ENCODE data around the gene ZPR1. TPM values are rescaled to one million over a fixed set of nuclear protein-coding genes. Genes with fewer than 3 reads are reported as not detected.

Gene ZPR1
- total RNA-seq, 5 donors from 2014 or later (not counting 1 experiment from before 2014, with no cell fraction given) = 57.8 to 113 (median 62.2) TPM

DNA sequence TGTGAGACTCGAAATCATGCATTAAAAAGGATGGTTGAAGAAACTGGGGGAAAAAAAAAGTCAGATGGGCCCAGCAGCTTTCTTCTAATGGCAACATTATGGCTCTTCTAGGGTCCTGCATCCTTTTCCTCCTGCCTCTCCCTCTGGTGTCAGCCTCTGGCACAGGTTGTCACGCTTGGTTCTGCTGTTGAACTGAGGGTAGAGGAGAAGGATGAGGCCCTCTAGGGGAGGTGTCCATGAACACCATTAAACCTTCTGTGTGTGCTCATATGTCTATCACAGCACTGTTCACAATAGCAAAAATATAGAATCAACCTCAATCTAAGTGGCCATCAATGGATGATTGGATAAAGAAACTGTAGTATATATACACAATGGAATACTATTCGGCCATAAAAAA is 51.1 kb downstream of the ZPR1 start:
- no peak overlapping the region for H3K4me3 ChIP-seq (ENCODE audit: control insufficient read depth in 1 of 2, extremely low read depth in 1 of 2, low read length in 1 of 2)
- Mint-ChIP-seq H3K4me1 (peaks cover 7 to 11% (median 8%) of the 10 kb centered on the region in 3 donors), H3K27ac (no peak overlapping the region), H3K36me3 (no peaks in the 10 kb centered on the region), H3K9me3 (no peaks in the 10 kb centered on the region), H3K4me3 (no peak overlapping the region), H3K27me3 (no peaks in the 10 kb centered on the region)
- no CpG with 5 or more reads among the region's 3 CpGs for WGBS (ENCODE audit: insufficient coverage)
- ChIA-PET CTCF (interaction anchor here in 1 of 2 donors (0.5 kb wide), 1 partner anchor 544 kb away, joined by 3 read pairs; no protein-coding TSS in a partner anchor), POLR2A (no interaction called here)
- no peaks in the 10 kb centered on the region for H3K36me3 ChIP-seq (ENCODE audit: control insufficient read depth in 2 of 2, extremely low read depth in 1 of 2, insufficient read depth in 1 of 2, low read length in 1 of 2)
- DNase-seq (no peak), ATAC-seq (replicated peaks in 1 of 4) (no peak)
- peaks cover 0 to 7% of the 10 kb centered on the region in 2 experiments for H3K4me1 ChIP-seq (ENCODE audit: control insufficient read depth in 1 of 2, extremely low read depth in 1 of 2, insufficient read depth in 2 of 2, low read length in 2 of 2)
- H3K27ac ChIP-seq (ENCODE audit: low read length) = no peak overlapping the region
- no peaks in the 10 kb centered on the region for H3K9me3 ChIP-seq
- peaks cover 0 to 13% of the 10 kb centered on the region in 2 experiments for H3K27me3 ChIP-seq (replicated peaks in 1 of 2; ENCODE audit: control insufficient read depth in 2 of 2, extremely low read depth in 1 of 2, insufficient read depth in 2 of 2, low read length in 1 of 2)

DNA sequence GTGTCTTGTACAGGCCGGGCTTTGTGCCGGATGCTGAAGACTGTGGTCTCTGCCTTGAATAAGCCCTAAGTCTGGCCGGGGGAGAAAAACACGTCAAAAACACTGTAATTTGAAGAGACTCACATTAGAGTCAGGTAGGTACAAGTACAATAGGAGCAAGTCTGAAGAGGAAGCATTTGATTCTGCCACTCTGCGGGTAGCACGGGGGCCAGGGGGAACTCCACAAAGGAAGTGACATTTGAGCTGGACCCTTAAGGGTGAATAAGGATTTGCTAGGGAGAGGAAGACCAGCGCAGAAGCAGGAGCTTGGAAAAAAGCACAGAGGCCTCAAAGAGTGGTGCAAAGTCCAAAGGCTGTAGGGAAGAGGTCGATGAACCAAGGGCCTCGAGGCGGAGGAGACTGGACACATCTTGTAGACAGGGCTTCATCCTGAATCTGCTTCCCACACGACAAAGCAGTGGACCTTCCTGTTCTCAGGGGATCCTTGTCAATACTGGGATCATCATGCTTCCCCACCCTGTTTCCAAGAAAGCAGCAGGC is 53.8 kb downstream of the ZPR1 start:
- H3K4me1 Mint-ChIP-seq = peaks cover 7 to 11% (median 8%) of the 10 kb centered on the region in 3 donors
- Histone ChIP-seq H3K27ac (ENCODE audit: low read length) (no peak overlapping the region), H3K4me1 (ENCODE audit: control insufficient read depth in 1 of 2, extremely low read depth in 1 of 2, insufficient read depth in 2 of 2, low read length in 2 of 2) (peaks cover 0 to 7% of the 10 kb centered on the region in 2 experiments), H3K9me3 (no peaks in the 10 kb centered on the region), H3K36me3 (ENCODE audit: control insufficient read depth in 2 of 2, extremely low read depth in 1 of 2, insufficient read depth in 1 of 2, low read length in 1 of 2) (no peaks in the 10 kb centered on the region), H3K4me3 (ENCODE audit: control insufficient read depth in 1 of 2, extremely low read depth in 1 of 2, low read length in 1 of 2) (no peak overlapping the region), H3K27me3 (replicated peaks in 1 of 2; ENCODE audit: control insufficient read depth in 2 of 2, extremely low read depth in 1 of 2, insufficient read depth in 2 of 2, low read length in 1 of 2) (peaks cover 0 to 19% of the 10 kb centered on the region in 2 experiments)
- CTCF ChIA-PET = interaction anchor here in 1 of 2 donors (1.4 kb wide), 1 partner anchor 102 kb away, joined by 3 read pairs; no protein-coding TSS in a partner anchor
- ATAC-seq (replicated peaks in 1 of 4) (no peak), DNase-seq (no peak)
- peaks cover 0 to 9% of the 10 kb centered on the region in 2 donors for H3K27me3 Mint-ChIP-seq
- H3K4me3 Mint-ChIP-seq = no peak overlapping the region
- no peak overlapping the region for H3K27ac Mint-ChIP-seq
- H3K9me3 Mint-ChIP-seq = no peaks in the 10 kb centered on the region
- H3K36me3 Mint-ChIP-seq = no peaks in the 10 kb centered on the region
- POLR2A ChIA-PET = no interaction called here
- 73% methylated on average over 9 of the region's 11 CpGs for WGBS (ENCODE audit: insufficient coverage)

DNA sequence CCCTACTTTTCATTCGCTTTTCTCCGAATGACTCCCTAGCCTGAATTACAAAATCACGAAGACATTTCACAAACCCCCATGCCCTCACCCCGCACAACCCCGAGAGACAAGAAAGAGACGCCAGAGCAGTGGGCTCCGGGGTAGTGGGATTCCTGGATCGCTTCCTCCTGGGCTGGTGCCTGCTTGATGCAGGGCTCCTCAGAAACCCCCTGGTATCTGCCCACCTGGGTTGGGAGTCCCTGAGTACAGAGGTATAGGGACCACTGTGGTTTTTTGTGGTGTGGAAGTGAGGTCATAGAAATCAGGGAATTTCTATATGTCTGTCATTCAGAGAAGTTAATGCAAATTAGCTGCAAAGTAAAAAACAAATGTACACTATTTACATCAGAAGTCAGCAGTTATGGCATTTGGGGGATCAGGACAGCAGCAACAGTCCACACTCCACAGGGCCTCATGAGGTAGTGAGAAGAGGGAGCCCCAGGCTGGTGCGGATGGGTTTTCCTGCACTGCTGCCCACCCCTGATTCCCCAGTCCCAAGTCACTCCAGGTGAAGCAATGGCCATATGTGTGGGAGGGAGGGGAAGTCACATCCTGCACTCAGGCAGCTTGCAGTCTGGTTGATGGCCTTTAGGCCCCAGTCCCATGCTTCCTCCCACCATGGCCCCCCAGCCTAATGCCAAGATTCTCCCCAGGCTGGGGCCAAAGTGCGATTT is 54.6 kb downstream of the ZPR1 start:
- peaks cover 7 to 11% (median 8%) of the 10 kb centered on the region in 3 donors for H3K4me1 Mint-ChIP-seq
- H3K9me3 Mint-ChIP-seq = no peaks in the 10 kb centered on the region
- Histone ChIP-seq H3K27me3 (replicated peaks in 1 of 2; ENCODE audit: control insufficient read depth in 2 of 2, extremely low read depth in 1 of 2, insufficient read depth in 2 of 2, low read length in 1 of 2) (peaks cover 0 to 21% of the 10 kb centered on the region in 2 experiments), H3K36me3 (ENCODE audit: control insufficient read depth in 2 of 2, extremely low read depth in 1 of 2, insufficient read depth in 1 of 2, low read length in 1 of 2) (no peaks in the 10 kb centered on the region), H3K27ac (ENCODE audit: low read length) (no peak overlapping the region), H3K4me3 (ENCODE audit: control insufficient read depth in 1 of 2, extremely low read depth in 1 of 2, low read length in 1 of 2) (no peak overlapping the region), H3K9me3 (no peaks in the 10 kb centered on the region), H3K4me1 (ENCODE audit: control insufficient read depth in 1 of 2, extremely low read depth in 1 of 2, insufficient read depth in 2 of 2, low read length in 2 of 2) (peaks cover 0 to 7% of the 10 kb centered on the region in 2 experiments)
- H3K27me3 Mint-ChIP-seq = peaks cover 5 to 9% of the 10 kb centered on the region in 2 donors
- no peaks in the 10 kb centered on the region for H3K36me3 Mint-ChIP-seq
- ATAC-seq (replicated peaks in 1 of 4) = peak in 2 of 4 experiments; percentile 9 to 10
- DNase-seq = no peak
- no peak overlapping the region for H3K4me3 Mint-ChIP-seq
- CTCF ChIA-PET = interaction anchor here (0.6 to 1.4 kb wide), 4 partner anchors 103 to 494 kb away, joined by 3 to 6 read pairs (median 3); no protein-coding TSS in a partner anchor
- POLR2A ChIA-PET = interaction anchor here in 1 of 2 donors (0.6 kb wide), 2 partner anchors 100 to 429 kb away, joined by 5 to 6 read pairs; no protein-coding TSS in a partner anchor
- WGBS (ENCODE audit: insufficient coverage) = 65% methylated on average over 5 of the region's 10 CpGs
- H3K27ac Mint-ChIP-seq = no peak overlapping the region

DNA sequence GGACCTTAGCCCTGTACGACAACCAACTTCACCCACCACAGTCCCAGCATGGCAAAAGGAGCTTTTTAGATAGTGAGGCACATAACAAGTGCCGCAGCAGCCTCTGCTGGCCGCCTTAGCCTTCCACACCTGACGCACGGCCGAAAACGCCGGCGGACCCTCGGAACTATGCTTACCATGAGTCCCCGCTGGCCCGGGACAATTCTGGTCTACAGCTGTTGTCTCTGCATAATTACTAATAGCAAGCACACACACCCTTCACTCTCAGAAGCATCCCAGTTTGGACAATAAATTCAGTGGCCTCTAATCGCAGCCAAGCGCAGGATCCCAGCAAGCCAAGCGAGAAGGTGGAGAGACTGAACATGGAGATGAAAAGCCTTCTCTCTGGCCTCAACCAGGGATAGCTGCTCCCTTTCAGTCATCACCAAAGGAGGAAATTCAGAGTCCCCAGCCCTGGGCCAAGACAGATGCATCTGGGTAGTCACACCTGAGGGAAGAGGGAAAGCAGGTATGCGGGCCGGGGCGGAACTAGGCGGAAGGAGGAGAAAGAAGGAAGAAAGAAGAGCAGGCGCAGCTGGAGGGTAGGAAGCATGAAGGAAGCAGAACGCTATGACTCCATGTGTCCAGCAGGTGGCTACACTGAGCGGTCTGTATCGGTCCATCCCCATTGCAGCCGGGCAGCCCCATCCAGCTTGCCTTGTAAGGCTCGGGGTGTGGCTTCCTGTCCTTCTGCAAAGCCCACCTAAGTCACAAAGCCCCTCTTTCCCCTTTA is 55.4 kb downstream of the ZPR1 start:
- H3K36me3 Mint-ChIP-seq = no peaks in the 10 kb centered on the region
- WGBS (ENCODE audit: insufficient coverage) = 36% methylated on average over 16 of the region's 25 CpGs
- H3K27me3 ChIP-seq (replicated peaks in 1 of 2; ENCODE audit: control insufficient read depth in 2 of 2, extremely low read depth in 1 of 2, insufficient read depth in 2 of 2, low read length in 1 of 2) = peaks cover 0 to 26% of the 10 kb centered on the region in 2 experiments
- peak; percentile 74 to 89 (median 84) for ATAC-seq (replicated peaks in 1 of 4)
- H3K9me3 Mint-ChIP-seq = no peaks in the 10 kb centered on the region
- peaks cover 7 to 11% (median 8%) of the 10 kb centered on the region in 3 donors for H3K4me1 Mint-ChIP-seq
- peak in 33 of 35 experiments; percentile 10 to 72 (median 41) for DNase-seq
- ChIA-PET CTCF (interaction anchor here in 1 of 2 donors (0.8 to 1.4 kb wide), 4 partner anchors 103 to 494 kb away, joined by 3 to 6 read pairs (median 4); no protein-coding TSS in a partner anchor), POLR2A (interaction anchor here in 1 of 2 donors (0.7 kb wide), 1 partner anchor 486 kb away, joined by 4 read pairs; no protein-coding TSS in a partner anchor)
- H3K27ac Mint-ChIP-seq = no peak overlapping the region
- H3K9me3 ChIP-seq = no peaks in the 10 kb centered on the region
- H3K4me3 Mint-ChIP-seq = no peak overlapping the region
- no peak overlapping the region for H3K4me3 ChIP-seq (ENCODE audit: control insufficient read depth in 1 of 2, extremely low read depth in 1 of 2, low read length in 1 of 2)
- no peaks in the 10 kb centered on the region for H3K36me3 ChIP-seq (ENCODE audit: control insufficient read depth in 2 of 2, extremely low read depth in 1 of 2, insufficient read depth in 1 of 2, low read length in 1 of 2)
- H3K27ac ChIP-seq (ENCODE audit: low read length) = no peak overlapping the region
- peaks cover 5 to 12% of the 10 kb centered on the region in 2 donors for H3K27me3 Mint-ChIP-seq
- H3K4me1 ChIP-seq (ENCODE audit: control insufficient read depth in 1 of 2, extremely low read depth in 1 of 2, insufficient read depth in 2 of 2, low read length in 2 of 2) = peaks cover 0 to 7% of the 10 kb centered on the region in 2 experiments

DNA sequence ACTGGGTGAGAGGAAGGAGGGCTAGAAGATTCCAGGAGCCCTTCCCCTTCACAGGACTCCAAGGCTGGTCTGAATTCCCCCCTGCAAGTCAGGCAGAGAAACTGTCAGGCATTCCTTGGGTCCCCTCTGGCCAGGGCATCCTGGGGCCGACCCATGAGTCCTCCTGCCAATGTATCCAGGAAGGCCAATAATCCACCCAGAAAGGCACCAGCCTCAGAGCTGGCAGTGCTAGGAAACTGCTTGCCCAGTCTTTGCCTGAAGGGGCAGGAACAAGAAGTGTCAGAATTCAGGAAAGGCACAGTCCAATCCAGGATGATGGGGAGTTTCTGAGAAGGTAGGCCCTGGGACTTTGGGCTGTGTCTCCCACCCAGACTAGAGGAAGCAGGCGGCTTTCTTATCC is 56.0 kb downstream of the ZPR1 start:
- POLR2A ChIA-PET = interaction anchor here in 1 of 2 donors (0.7 kb wide), 1 partner anchor 486 kb away, joined by 4 read pairs; no protein-coding TSS in a partner anchor
- no peak for ATAC-seq (replicated peaks in 1 of 4)
- CTCF ChIA-PET = interaction anchor here in 1 of 2 donors (0.8 to 1.0 kb wide), 2 partner anchors 104 to 373 kb away, joined by 3 to 5 read pairs; no protein-coding TSS in a partner anchor
- Histone ChIP-seq H3K9me3 (no peaks in the 10 kb centered on the region), H3K36me3 (ENCODE audit: control insufficient read depth in 2 of 2, extremely low read depth in 1 of 2, insufficient read depth in 1 of 2, low read length in 1 of 2) (no peaks in the 10 kb centered on the region), H3K4me3 (ENCODE audit: control insufficient read depth in 1 of 2, extremely low read depth in 1 of 2, low read length in 1 of 2) (no peak overlapping the region), H3K4me1 (ENCODE audit: control insufficient read depth in 1 of 2, extremely low read depth in 1 of 2, insufficient read depth in 2 of 2, low read length in 2 of 2) (peaks cover 0 to 7% of the 10 kb centered on the region in 2 experiments), H3K27ac (ENCODE audit: low read length) (no peak overlapping the region), H3K27me3 (replicated peaks in 1 of 2; ENCODE audit: control insufficient read depth in 2 of 2, extremely low read depth in 1 of 2, insufficient read depth in 2 of 2, low read length in 1 of 2) (peaks cover 0 to 29% of the 10 kb centered on the region in 2 experiments)
- H3K4me3 Mint-ChIP-seq = no peak overlapping the region
- H3K27me3 Mint-ChIP-seq = peaks cover 5 to 14% of the 10 kb centered on the region in 2 donors
- WGBS (ENCODE audit: insufficient coverage) = 100% methylated on average over 1 of the region's 2 CpGs
- peaks cover 7 to 11% (median 8%) of the 10 kb centered on the region in 3 donors for H3K4me1 Mint-ChIP-seq
- H3K36me3 Mint-ChIP-seq = no peaks in the 10 kb centered on the region
- no peak overlapping the region for H3K27ac Mint-ChIP-seq
- no peak for DNase-seq
- no peaks in the 10 kb centered on the region for H3K9me3 Mint-ChIP-seq
